GM18870 (cell line): ENCODE data around the gene MYLK.
"Not testable (repeated sequence)": the region's sequence is repeated elsewhere in the genome, so short reads cannot be mapped to it uniquely, and the experiment has no call there.

Experiments used
- ATAC-seq: cut with Tn5 transposase; IDR thresholded peaks from one replicate; pipeline ENCODE4 v1.9.1; 2021; ENCODE audit warnings: moderate library complexity; ENCODE audit not compliant: unreplicated experiment

MYLK gene

GRCh38 chr3:123884203-123884831, at the start of gene MYLK:
Gene MYLK (minus strand): TSS chr3:123884332. CDS start chr3:123793841, 90,491 bp downstream.
- ATAC-seq, result no peak

GRCh38 chr3:123930445-123930844, 46.3 kb upstream of the MYLK start:
- ATAC-seq, result no peak

GRCh38 chr3:123929325-123929724, 45.2 kb upstream of the MYLK start:
- ATAC-seq, result no peak

GRCh38 chr3:123926396-123926795, 42.3 kb upstream of the MYLK start:
- no peak for ATAC-seq

GRCh38 chr3:123920868-123921267, 36.7 kb upstream of the MYLK start:
- no peak for ATAC-seq

- ATAC-seq, result no peak
Measured at GRCh38 chr3:123920383-123920782, 36.3 kb upstream of the MYLK start.

- ATAC-seq, result no peak
Measured at GRCh38 chr3:123919353-123919752, 35.2 kb upstream of the MYLK start.

GRCh38 chr3:123914829-123915228, 30.7 kb upstream of the MYLK start:
- no peak for ATAC-seq

GRCh38 chr3:123909785-123910184, 25.7 kb upstream of the MYLK start:
- ATAC-seq, result no peak

- ATAC-seq, result no peak
Measured at GRCh38 chr3:123907720-123908119, 23.6 kb upstream of the MYLK start.

GRCh38 chr3:123899300-123899865, 15.3 kb upstream of the MYLK start:
- no peak for ATAC-seq

- ATAC-seq, result no peak
Measured at GRCh38 chr3:123893012-123893411, 8.9 kb upstream of the MYLK start.

- ATAC-seq, result no peak
Measured at GRCh38 chr3:123892195-123892594, 8.1 kb upstream of the MYLK start.

- not testable (repeated sequence) for ATAC-seq
Measured at GRCh38 chr3:123890991-123891390, 6.9 kb upstream of the MYLK start.

GRCh38 chr3:123890162-123890561, 6.0 kb upstream of the MYLK start:
- ATAC-seq, result not testable (repeated sequence)

GRCh38 chr3:123884993-123885392, 861 bp upstream of the MYLK start:
- no peak for ATAC-seq

- no peak for ATAC-seq
Measured at GRCh38 chr3:123883701-123884202, 380 bp downstream of the MYLK start.

- no peak for ATAC-seq
Measured at GRCh38 chr3:123883111-123883510, 1.0 kb downstream of the MYLK start.

GRCh38 chr3:123881771-123882170, 2.4 kb downstream of the MYLK start:
- ATAC-seq, result no peak

- no peak for ATAC-seq
Measured at GRCh38 chr3:123880998-123881561, 3.1 kb downstream of the MYLK start.

GRCh38 chr3:123878807-123879206, 5.3 kb downstream of the MYLK start:
- no peak for ATAC-seq

GRCh38 chr3:123877965-123878364, 6.2 kb downstream of the MYLK start:
- no peak for ATAC-seq
